Measurements from ENCODE around the gene COQ10A. TPM values are rescaled to one million over a fixed set of nuclear protein-coding genes. Genes with fewer than 3 reads are reported as not detected.

Gene COQ10A
- total and polyA plus RNA-seq, 2 donors (not counting 1 experiment from before 2014, with no cell fraction given): 9.1 to 14.2 TPM

DNA sequence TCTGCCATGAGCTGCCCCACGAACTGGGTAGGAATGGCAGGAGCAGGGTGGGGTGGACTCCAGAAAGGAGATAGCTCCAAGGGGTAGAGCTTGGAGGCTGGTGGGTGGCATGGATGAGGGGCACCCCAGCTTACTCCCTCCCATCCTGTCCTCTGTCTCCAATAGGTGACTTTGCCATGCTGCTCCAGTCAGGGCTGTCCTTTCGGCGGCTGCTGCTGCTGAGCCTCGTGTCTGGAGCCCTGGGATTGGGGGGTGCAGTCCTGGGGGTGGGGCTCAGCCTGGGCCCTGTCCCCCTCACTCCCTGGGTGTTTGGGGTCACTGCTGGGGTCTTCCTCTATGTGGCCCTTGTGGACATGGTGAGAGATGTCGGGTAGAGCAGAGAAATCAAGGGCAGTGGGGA is 29.8 kb upstream of the COQ10A start:
- Histone ChIP-seq H3K4me2 (ENCODE audit: extremely low read depth, insufficient read depth, low read length) (no peak overlapping the region), H3K79me2 (ENCODE audit: control insufficient read depth, insufficient read depth, low read length) (no peaks in the 10 kb centered on the region), H2AFZ (ENCODE audit: low read length) (no peak overlapping the region), H3K9ac (ENCODE audit: insufficient read depth, low read length) (no peak overlapping the region), H3K36me3 (ENCODE audit: control insufficient read depth, insufficient read depth, low read length) (peaks cover 15% of the 10 kb centered on the region), H3K27me3 (ENCODE audit: control insufficient read depth, insufficient read depth, low read length) (no peaks in the 10 kb centered on the region), H4K20me1 (ENCODE audit: control insufficient read depth, extremely low read depth, insufficient read depth, low read length) (no peaks in the 10 kb centered on the region), H3K27ac (ENCODE audit: insufficient read depth, low read length) (no peak overlapping the region), H3K4me3 (replicated peaks in 1 of 4; ENCODE audit: control extremely low read depth in 1 of 4, insufficient read depth in 1 of 4, low read depth in 3 of 4, low read length in 4 of 4) (no peak overlapping the region), H3K4me1 (ENCODE audit: control insufficient read depth, extremely low read depth, insufficient read depth, low read length) (no peaks in the 10 kb centered on the region), H3K9me3 (ENCODE audit: control insufficient read depth, insufficient read depth, low read depth, low read length) (no peaks in the 10 kb centered on the region)
- no peak for TF ChIP-seq EZH2 (IDR thresholded peaks at IDR 0.05; ENCODE audit: low read length, missing control alignments)
- TF ChIP-seq, protein P1, sequence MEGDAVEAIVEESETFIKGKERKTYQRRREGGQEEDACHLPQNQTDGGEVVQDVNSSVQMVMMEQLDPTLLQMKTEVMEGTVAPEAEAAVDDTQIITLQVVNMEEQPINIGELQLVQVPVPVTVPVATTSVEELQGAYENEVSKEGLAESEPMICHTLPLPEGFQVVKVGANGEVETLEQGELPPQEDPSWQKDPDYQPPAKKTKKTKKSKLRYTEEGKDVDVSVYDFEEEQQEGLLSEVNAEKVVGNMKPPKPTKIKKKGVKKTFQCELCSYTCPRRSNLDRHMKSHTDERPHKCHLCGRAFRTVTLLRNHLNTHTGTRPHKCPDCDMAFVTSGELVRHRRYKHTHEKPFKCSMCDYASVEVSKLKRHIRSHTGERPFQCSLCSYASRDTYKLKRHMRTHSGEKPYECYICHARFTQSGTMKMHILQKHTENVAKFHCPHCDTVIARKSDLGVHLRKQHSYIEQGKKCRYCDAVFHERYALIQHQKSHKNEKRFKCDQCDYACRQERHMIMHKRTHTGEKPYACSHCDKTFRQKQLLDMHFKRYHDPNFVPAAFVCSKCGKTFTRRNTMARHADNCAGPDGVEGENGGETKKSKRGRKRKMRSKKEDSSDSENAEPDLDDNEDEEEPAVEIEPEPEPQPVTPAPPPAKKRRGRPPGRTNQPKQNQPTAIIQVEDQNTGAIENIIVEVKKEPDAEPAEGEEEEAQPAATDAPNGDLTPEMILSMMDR (conservative IDR thresholded peaks at IDR 0.05 in 1 of 2, IDR thresholded peaks at IDR 0.05 in 1 of 2; ENCODE audit: low read depth in 1 of 2, low read length in 2 of 2): no peak
- DNase-seq (ENCODE audit: low read depth in 2 of 2): no peak

GRCh38 chr12:56237552-56237951 is 29.2 kb upstream of the COQ10A start:
- Histone ChIP-seq H3K9ac (ENCODE audit: insufficient read depth, low read length) (no peak overlapping the region), H3K27me3 (ENCODE audit: control insufficient read depth, insufficient read depth, low read length) (no peaks in the 10 kb centered on the region), H3K27ac (ENCODE audit: insufficient read depth, low read length) (no peak overlapping the region), H3K4me1 (ENCODE audit: control insufficient read depth, extremely low read depth, insufficient read depth, low read length) (no peaks in the 10 kb centered on the region), H3K4me3 (replicated peaks in 1 of 4; ENCODE audit: control extremely low read depth in 1 of 4, insufficient read depth in 1 of 4, low read depth in 3 of 4, low read length in 4 of 4) (no peak overlapping the region), H3K36me3 (ENCODE audit: control insufficient read depth, insufficient read depth, low read length) (peaks cover 20% of the 10 kb centered on the region), H3K9me3 (ENCODE audit: control insufficient read depth, insufficient read depth, low read depth, low read length) (no peaks in the 10 kb centered on the region), H4K20me1 (ENCODE audit: control insufficient read depth, extremely low read depth, insufficient read depth, low read length) (no peaks in the 10 kb centered on the region), H3K79me2 (ENCODE audit: control insufficient read depth, insufficient read depth, low read length) (no peaks in the 10 kb centered on the region), H2AFZ (ENCODE audit: low read length) (no peak overlapping the region), H3K4me2 (ENCODE audit: extremely low read depth, insufficient read depth, low read length) (no peak overlapping the region)
- DNase-seq (ENCODE audit: low read depth in 2 of 2): peak in 1 of 2 donors; percentile 13
- no peak for TF ChIP-seq EZH2 (IDR thresholded peaks at IDR 0.05; ENCODE audit: low read length, missing control alignments)
- TF ChIP-seq, protein P1 (conservative IDR thresholded peaks at IDR 0.05 in 1 of 2, IDR thresholded peaks at IDR 0.05 in 1 of 2; ENCODE audit: low read depth in 1 of 2, low read length in 2 of 2): no peak

DNA sequence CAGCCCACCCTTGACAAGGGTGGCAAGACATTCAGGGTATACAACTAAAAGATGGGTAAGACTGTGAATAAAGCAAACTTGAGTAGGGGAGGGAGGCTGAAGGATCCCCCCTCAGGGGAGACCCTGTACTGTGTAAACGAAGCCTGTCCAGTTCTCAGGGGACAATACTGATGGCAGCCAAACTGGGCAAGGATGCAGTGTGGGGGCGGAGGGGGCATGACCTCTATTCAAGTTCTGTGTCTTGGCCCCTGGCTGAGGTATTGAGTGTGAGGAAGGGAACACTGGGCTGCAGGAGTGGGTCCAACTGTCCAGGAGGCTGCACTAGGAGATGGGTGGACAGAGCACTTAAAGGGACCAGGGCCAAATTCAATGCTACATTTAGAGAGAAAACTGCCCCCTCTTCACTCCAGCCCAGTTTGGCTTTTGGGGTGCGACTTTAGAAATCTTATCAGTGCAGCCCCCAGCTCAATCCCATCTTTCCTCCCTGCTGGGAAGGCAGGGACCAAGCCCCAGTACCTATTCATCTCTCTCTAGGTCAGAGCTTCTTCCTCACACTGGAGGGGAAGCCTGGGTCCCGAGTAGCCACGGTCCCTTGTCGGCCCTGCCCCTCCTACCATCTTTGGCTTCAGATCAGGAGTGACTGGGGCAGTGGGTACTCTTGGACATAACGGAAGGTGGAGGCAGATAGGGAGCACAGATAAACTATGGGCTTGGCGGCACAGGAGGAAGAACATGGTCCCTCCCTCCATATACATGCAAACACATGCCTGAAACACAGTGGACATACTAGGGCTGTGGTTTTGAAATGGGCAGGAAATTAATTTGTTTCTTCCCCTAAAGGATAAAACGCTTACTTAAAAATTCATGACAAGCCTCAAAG is 25.1 kb upstream of the COQ10A start:
- H4K20me1 ChIP-seq (ENCODE audit: control insufficient read depth, extremely low read depth, insufficient read depth, low read length): no peaks in the 10 kb centered on the region
- H3K36me3 ChIP-seq (ENCODE audit: control insufficient read depth, insufficient read depth, low read length): peaks cover 44% of the 10 kb centered on the region
- H3K79me2 ChIP-seq (ENCODE audit: control insufficient read depth, insufficient read depth, low read length): no peaks in the 10 kb centered on the region
- H3K4me2 ChIP-seq (ENCODE audit: extremely low read depth, insufficient read depth, low read length): no peak overlapping the region
- TF ChIP-seq, protein P1 (conservative IDR thresholded peaks at IDR 0.05 in 1 of 2, IDR thresholded peaks at IDR 0.05 in 1 of 2; ENCODE audit: low read depth in 1 of 2, low read length in 2 of 2): no peak
- no peak for TF ChIP-seq EZH2 (IDR thresholded peaks at IDR 0.05; ENCODE audit: low read length, missing control alignments)
- H3K27ac ChIP-seq (ENCODE audit: insufficient read depth, low read length): no peak overlapping the region
- no peak overlapping the region for H3K9ac ChIP-seq (ENCODE audit: insufficient read depth, low read length)
- no peaks in the 10 kb centered on the region for H3K4me1 ChIP-seq (ENCODE audit: control insufficient read depth, extremely low read depth, insufficient read depth, low read length)
- DNase-seq (ENCODE audit: low read depth in 2 of 2): no peak
- no peak overlapping the region for H2AFZ ChIP-seq (ENCODE audit: low read length)
- no peaks in the 10 kb centered on the region for H3K27me3 ChIP-seq (ENCODE audit: control insufficient read depth, insufficient read depth, low read length)
- H3K9me3 ChIP-seq (ENCODE audit: control insufficient read depth, insufficient read depth, low read depth, low read length): no peaks in the 10 kb centered on the region
- H3K4me3 ChIP-seq (replicated peaks in 1 of 4; ENCODE audit: control extremely low read depth in 1 of 4, insufficient read depth in 1 of 4, low read depth in 3 of 4, low read length in 4 of 4): no peak overlapping the region
